ENCODE data around the gene GOLGA1.
"Not testable (repeated sequence)": the region's sequence is repeated elsewhere in the genome, so short reads cannot be mapped to it uniquely, and the experiment has no call there.

The GOLGA1 gene

DNA sequence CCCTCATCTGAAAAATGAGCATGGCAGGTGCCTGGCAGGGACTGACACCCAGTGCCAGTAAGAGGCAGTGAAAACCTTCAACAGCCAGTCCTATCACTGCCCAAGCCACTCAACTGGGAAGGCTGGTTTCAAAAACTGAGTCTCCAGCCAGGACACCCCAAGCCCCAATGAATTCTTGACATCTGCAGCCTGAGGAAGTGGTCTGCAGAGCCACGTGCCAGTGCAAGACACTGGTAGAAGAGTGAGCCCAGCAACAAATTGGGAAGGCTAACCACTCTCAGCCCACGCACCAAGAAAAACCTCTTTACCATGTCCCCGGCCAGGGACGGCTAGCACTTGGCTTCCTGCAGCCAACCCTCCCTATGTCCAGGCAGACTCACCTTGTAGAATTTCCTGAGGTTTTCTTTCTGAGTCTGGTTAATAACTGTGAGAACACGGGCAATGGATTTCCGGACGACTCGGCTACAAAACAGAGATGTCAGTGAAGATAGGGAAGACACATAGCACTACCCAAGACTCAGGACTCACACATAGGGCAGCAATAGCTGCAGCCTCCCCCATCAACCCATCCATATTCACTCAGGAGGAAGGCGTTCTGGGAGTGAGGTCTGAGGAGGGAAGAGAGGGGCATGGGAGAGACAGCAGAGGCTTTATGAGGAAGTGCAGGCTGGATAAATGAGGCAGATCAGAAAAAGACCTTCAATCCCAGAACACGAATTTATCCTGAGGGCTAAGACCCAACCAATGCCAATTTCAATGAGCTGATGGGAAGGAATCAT lies 80.9 kb downstream of the GOLGA1 start:
- in situ Hi-C loops (cut with MboI; ENCODE audit: low sequenced_read_pairs): no loop called here

DNA sequence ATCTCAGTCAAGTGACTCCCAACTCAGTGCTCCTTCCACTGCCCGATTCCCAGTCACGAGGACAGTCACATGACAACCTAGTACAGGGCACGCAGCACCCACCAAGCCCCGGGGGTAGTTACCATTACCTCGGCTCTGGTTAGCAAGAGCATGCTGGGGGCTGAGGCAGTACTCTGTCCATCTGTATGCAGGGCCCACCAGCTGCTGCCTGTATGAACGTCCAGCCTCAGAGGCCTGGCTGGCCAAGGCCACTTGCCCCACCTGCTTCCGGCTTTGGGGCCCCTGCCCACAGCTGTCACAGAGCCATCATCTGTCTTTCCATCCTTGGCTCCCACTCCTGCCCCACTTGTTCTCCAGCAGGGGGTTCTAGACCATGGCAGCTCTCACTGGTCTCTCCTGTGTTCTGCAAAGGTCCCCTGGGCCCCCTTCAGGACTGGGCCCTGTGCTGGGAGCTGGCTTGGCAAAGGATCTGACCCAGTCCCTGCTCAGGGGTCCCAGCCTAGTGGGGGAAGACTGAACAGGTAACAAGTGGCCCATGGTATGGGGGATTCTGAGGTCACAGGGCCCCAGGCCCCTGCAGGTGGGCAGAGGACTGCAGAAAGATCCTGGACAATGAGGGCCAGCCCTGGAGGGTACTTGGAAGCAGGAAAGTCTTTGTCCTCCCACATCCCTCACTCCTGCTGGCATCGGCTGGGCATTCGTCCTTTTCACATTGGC lies 82.4 kb downstream of the GOLGA1 start:
- in situ Hi-C loops (cut with MboI; ENCODE audit: low sequenced_read_pairs): no loop called here

DNA sequence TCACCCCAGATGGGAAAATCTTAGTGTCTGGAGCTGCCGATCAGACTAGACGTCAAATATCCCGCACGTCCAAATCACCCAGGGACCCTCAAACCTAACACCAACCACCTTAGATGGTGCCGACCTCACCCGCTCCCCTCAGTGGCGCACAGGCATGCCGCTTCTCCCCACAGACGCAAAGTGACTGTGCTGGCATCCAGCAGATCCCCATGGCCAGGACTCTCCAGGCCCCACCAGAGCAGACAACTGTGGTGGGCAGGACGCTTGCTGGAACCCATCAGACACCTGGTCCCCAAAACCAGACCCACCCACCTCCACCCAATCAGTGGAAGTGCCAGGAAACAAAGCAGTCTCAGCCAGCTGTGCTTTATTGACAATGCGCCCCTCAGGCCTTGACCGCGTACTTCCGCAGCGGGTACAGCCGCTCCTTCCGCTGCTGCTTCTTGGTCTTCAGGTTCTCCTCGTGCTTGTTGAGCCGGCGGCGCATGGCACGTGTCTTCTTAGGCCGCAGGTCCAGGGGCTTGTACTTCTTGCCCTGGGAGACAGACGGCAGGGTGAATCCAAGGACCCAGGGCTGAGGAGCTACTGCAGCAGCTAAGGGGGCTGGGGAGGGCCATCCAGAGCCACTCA lies 83.2 kb downstream of the GOLGA1 start:
- in situ Hi-C loops (cut with MboI; ENCODE audit: low sequenced_read_pairs): no loop called here

DNA sequence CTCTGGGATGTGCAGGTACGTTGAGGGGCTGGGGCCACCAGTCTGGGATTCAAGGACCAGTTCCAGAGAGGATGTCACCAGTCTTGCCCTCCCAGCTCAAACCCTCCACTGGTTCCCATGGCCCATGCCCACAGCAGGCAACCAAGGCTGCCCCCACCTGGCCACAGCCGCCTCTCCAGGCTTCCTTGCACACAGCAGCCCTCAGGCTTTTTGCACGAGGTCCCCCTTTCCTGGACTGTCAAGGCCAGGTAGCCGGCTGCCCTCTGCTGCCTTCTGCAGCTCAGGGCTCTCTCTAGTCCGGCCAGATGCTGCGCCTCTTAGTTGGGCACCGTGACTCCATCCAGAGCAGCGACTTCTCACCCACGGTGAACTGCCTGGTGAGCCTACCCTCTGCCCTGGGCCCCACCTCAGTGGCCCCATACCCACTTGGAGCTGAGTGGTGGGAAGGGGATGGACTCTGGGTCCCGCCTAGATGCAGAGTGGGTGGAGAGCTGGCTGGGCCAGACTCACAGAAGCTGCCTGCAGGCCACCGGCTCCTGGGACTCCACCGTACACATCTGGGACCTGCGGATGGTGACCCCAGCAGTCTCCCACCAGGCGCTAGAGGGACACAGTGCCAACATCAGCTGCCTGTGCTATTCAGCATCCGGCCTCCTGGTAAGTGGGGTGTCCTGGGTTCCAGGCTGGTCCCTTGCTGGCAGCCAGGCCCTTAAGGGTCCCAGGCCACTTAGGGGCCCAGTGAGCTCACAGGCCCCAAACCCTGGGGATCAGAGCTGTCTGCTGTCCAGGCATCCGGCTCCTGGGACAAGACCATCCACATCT lies 84.7 kb downstream of the GOLGA1 start:
- in situ Hi-C loops (cut with MboI; ENCODE audit: low sequenced_read_pairs): no loop called here

DNA sequence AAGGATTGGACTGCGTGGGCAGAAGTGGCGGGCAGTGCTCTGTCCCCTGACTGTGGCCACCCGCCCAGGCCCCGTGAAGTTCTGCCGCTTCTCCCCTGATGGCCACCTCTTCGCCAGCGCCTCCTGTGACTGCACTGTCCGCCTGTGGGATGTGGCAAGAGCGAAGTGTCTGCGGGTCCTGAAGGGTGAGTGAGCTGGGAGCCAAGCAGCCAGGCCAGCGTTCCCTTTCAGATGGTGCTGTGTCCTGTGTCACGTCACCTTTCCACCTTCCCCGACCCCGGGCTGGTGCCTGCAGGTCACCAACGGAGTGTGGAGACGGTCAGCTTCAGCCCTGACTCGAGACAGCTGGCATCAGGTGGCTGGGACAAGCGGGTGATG lies 85.3 kb downstream of the GOLGA1 start:
- in situ Hi-C loops (cut with MboI; ENCODE audit: low sequenced_read_pairs): no loop called here

DNA sequence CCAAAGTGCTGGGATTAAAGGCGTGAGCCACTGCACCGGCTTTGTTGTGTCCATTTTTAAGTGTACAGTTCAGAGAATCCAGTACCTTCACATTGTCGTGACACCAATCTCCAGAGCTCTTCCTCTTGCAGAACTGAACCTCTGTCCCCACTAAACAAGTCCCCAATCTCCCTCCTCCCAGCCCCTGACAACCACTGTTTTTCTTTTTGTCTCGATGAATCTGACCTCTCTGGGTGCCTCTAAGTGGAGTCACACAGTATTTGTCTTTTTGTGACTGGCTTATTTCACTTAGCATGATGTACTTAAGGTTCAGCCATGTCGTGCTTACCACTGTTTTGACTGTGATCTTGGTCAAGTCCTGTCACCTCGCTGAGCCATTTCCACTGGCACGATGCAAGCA lies 86.1 kb downstream of the GOLGA1 start:
- in situ Hi-C loops (cut with MboI; ENCODE audit: low sequenced_read_pairs): loop anchor here (5.0 kb wide), 1 partner anchor 83 kb away; the partner anchor contains the start of gene NR6A1

DNA sequence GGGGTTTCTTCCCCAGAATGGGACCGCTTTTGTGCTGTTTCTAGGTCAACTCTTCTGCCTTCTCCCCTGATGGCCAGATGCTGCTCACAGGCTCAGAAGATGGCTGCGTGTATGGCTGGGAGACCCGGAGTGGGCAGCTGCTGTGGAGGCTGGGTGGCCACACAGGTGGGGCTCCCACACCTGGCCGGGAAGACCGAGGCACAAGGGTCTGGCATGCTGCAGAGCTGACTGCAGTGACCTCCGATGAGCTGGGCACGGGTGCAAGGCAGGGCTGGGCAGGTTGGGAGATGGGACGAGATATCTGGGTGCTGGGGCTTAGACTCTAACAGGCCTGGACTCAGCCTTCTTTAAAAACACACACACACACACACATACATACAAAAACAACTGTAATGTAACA lies 86.7 kb downstream of the GOLGA1 start:
- in situ Hi-C loops (cut with MboI; ENCODE audit: low sequenced_read_pairs): loop anchor here (5.0 kb wide), 1 partner anchor 82 kb away; the partner anchor contains the start of gene NR6A1

DNA sequence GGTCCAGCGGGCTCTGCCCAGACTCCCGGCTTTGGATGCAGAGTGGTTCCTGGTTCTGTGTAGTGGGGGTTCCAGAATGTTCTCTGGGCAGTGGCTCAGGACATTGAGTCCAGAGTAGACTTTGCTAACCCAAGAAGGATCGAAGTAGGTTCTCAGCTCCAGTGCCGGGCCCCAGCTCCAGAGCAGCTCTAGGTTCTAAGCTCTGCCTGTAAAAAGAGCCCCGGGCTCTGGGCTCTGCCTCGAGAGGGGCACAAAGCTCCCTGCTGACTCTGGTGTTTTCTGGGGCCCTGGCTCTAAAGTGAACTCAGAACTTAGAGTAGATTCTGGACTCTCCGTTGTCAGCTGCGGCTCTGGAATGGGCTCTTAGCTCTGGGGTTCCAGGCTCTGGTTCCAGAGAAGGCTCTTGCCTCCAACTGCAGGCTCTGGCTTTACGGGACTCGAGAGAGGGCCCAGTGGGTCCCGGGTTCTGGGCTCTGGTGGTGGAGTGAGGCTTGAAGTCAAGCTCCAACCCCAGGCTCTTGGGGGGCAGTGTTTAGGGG lies 87.2 kb downstream of the GOLGA1 start:
- in situ Hi-C loops (cut with MboI; ENCODE audit: low sequenced_read_pairs): loop anchor here (5.0 kb wide), 1 partner anchor 81 kb away; the partner anchor contains the start of gene NR6A1

DNA sequence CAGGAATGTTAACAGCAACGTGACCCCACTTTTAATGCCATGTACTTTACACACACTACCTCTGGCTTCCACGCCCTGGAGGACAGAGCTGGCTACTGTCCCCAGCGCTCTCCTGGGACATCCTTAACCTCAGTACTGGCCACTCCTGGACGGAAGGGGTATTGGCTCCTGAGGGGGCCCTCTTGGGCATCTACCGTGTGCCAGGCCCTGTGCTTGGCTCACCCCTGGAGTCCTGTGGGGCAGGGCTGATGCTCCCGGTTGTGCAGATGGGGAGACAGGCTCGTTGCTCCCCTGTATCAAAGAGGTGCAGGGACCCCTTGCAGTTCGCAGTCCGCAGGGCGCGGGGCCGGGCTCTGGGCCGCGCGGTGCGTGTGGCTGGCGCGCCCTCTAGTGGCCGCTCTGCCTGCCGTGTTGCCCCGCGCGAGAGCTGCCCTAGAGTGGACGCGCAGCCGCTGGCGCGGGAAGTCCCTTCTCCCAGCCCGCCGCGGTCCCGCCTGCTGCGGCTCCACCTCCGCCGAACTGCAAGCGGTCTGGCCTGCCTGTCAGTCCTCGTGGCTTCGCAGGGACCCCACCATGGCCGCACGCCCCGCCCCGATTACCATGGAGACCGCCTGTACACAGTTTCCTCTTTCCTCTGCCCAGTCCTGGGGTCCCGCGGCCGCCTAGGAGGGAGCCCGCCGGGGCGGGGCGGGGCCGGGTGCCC lies 87.9 kb downstream of the GOLGA1 start, which contains the start of gene WDR38:
Gene WDR38 (plus strand): TSS at position 632 of the 703 bp plus-strand sequence. CDS start 72 bp downstream, outside the sequence.
- in situ Hi-C loops (cut with MboI; ENCODE audit: low sequenced_read_pairs): loop anchor here (5.0 kb wide), 1 partner anchor 81 kb away; the partner anchor contains the start of gene NR6A1

DNA sequence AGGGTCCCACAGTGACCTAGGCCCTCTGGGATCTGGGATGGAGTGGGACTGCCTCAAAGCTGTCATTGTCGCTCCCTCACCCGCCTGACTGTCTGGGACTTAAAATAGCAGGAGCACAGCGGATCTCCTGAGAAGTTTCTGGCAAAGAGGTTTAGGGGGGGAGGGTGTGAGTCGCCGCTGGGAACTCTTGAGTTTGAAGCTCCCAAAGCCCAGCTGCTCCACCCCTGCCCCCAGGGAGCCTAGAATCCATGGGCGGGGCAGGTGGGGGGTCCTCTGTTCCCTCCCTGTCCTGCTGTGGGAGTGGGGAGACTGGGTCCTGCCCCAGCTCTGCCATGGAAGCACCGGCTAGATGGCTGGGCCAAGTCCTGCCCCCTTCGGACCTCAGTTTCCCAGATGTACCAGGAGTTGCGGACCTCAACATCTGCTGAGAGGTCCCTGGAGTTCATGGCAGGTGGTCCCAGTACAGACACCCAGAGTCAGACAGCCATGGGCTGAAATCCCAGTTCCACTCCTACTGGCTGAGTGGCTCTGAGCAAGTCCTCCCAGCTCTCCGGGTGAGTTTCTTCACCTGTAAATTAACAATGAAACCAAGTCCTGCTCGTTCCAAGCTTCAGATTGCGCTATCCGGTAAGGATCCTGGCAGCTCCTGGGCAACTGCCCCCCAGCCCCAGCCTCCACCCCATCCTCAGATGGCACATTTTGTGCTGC lies 88.6 kb downstream of the GOLGA1 start:
- in situ Hi-C loops (cut with MboI; ENCODE audit: low sequenced_read_pairs): loop anchor here (5.0 kb wide), 1 partner anchor 80 kb away; the partner anchor contains the start of gene NR6A1

DNA sequence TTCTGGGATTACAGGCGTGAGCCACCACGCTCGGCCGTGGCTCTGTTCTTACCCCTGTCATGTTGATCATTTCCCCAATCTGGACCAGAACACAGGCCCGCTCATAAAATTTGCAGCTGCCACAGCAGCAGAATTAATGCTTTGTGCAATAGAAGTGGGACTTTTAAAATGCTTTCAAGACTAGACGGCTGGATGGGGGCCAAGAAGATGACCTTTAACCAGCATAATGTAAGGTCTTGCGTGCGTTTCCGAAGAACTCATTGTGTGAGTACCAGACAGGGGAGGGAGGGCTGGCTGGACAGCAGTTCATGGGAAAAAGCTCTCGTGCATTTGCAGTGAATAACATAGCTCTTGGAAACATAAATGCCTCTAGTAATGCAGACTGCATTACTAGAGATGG lies 91.1 kb downstream of the GOLGA1 start:
- in situ Hi-C loops (cut with MboI; ENCODE audit: low sequenced_read_pairs): loop anchor here (5.0 kb wide), 1 partner anchor 78 kb away; the partner anchor contains the start of gene NR6A1

DNA sequence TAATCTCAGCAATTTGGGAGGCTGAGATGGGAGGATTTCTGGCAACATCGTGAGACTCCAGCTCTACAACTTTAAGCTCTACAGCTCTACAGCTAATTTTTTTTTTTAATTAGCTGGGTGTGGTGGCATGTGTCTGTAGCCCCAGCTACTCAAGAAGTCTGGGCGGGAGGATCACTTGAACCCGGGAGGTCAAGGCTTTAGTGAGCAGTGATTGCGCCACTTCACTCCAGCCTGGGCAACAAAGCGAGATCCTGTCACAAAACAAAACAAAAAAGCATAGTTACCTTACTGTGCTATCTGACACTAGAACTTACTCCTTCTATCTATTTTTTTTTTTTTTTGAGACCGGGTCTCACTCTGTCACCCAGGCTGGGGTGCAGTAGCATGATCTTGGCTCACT lies 93.9 kb downstream of the GOLGA1 start:
- in situ Hi-C loops (cut with MboI; ENCODE audit: low sequenced_read_pairs): no loop called here

DNA sequence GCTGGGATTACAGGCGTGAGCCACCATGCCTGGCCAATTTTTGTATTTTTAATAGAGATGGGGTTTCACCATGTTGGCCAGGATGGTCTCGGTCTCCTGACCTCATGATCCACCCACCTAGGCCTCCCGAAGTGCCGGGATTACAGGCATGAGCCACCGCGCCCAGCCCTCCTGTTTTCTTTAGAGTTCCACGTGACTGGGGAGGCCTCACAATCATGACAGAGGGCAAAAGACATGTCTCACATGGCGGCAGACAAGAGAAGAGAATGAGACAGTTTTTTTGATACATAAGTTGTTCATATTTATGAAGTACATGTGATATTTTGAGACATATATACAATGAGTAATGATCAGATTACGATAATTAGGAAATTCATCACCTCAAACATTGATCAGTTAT lies 94.4 kb downstream of the GOLGA1 start:
- in situ Hi-C loops (cut with MboI; ENCODE audit: low sequenced_read_pairs): not testable (repeated sequence)

DNA sequence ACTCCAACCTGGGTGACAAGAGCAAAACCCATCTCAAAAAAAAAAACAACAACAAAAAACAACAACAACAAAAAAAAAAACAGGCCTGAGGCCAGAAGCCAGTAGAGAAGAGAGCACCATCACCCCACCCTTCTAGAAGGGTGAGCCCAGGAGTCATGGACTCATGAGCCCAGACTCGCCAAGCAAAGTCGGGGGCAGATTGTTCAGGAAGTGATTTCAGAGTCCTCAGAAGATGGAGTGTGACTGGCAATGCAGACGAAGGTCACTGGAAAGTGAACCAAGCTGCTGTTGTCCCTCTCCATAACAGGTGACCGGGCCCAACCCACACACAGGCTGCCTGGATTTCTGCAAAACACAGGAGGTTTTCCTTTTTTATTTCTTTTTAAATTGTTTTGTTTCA lies 96.6 kb downstream of the GOLGA1 start:
- in situ Hi-C loops (cut with MboI; ENCODE audit: low sequenced_read_pairs): no loop called here

DNA sequence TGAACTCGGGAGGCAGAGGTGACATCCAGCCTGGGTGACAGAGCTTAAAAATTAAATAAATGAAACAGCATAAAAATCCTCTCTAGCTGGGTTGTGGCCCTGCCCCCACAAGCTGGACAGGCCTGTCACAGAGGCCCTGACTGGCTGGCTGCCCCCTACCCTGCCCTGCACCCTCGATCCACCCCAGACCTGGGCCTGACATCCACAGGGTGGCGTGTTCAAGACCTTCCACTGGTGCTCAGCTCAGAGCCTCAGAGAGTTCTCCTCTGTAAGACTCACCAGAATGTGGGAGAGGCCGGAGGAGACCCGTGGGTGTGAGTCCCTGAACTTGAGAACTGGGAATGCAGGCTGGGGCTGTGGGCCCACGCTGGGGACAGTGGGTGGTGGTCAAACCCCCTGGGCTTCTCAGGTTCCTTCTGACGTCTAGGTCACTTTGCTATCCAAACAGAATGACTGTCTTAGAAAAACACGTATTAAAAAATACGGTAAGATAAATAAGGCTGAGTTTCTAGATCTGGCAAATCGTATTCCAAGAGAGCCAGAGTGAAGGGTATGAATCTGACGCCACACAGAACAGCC lies 97.3 kb downstream of the GOLGA1 start:
- in situ Hi-C loops (cut with MboI; ENCODE audit: low sequenced_read_pairs): no loop called here

DNA sequence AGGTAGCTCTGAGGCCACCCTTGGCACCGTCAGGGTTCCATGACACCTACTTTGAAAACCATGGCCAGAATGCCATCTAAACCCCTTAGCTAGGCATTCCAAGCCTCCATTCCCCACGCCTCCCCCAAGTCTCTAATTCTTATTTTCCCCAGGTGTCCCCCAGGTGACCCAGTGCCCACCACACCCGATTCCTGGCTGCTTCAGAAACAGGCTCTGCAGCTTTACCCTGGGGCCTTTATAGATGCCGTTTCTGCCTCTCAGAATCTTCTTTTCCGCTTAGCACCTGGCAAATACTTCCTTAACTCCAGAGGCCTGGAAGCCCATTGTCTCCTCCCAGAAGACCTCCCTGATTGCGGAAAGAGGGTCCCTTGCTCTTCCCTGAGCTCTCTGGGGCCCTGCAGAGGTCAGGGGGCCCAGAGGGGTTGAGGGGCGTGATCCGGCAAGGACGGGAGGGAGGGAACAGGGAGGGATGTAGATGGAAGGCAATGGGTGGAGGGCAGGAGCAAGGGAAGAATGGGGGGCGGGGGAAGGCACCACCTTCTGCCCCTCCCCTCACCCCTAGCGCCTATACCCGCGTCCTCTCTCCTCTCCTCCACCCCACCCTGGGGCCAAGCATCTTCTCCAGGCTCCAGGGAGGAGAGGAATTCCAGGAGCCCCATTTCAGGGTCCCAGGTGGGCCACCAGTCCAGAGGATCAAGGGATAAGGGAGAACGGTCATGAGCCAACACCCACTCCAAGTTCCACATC lies 99.6 kb downstream of the GOLGA1 start:
- in situ Hi-C loops (cut with MboI; ENCODE audit: low sequenced_read_pairs): no loop called here

DNA sequence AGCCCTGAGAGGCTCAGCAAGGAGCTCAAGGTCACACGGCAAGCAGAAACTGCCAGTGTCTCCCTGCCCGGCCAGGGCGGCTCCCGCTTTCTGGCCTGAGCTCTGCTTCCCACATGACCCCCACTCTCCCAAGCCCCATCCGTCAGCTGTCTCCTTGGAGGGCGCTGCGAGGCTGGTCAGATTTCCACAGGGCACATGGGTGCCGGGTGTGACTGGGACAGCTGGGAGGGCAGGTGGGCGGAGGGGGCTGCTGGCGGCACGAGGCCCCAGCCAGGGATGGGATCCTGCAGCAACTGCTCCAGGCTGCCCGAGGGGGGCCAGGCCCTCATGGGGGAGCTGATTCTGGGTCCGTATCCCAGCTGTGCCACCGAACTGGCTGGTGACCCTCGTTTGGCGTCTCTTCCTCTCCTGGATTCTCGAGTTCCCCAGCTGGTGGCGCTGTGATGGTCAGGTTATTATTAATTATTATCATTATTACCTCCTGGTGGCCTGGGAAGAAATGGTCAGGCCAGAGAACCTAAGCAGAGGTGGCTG lies 100.5 kb downstream of the GOLGA1 start:
- in situ Hi-C loops (cut with MboI; ENCODE audit: low sequenced_read_pairs): no loop called here

Data from HL-60/S4 treated with retinoic acid at 250 ng/mL for 4 days and 3 days (cell line).